Measurements from ENCODE around the gene DAPK1. TPM values are rescaled to one million over a fixed set of nuclear protein-coding genes. Genes with fewer than 3 reads are reported as not detected.
A peak's percentile ranks its signal among the peaks of the same experiment; 100 is the strongest.

Gene DAPK1
- total and polyA plus RNA-seq, 2 donors from 2014 or later = 15.5 to 166 TPM

GRCh38 chr9:87682085-87682484, 184.4 kb downstream of the DAPK1 start:
- intact Hi-C loops (cut with DNase I) = no loop called here
- no peaks in the 10 kb centered on the region for H3K27me3 ChIP-seq (ENCODE audit: control insufficient read depth, insufficient read depth, low read length)
- TF ChIP-seq CTCF (IDR thresholded peaks at IDR 0.05; ENCODE audit: borderline replicate concordance, extremely low read depth, insufficient read depth) = no peak
- DNase-seq (peak in 1 of 5 donors; percentile 2), FAIRE-seq (no peak)
- no peaks in the 10 kb centered on the region for H3K9me3 ChIP-seq (ENCODE audit: control insufficient read depth in 2 of 3, insufficient read depth in 1 of 3, low read length in 3 of 3)
- no peak overlapping the region for H3K9ac ChIP-seq (ENCODE audit: low read length in 3 of 3)
- no peak overlapping the region for H3K4me3 ChIP-seq (ENCODE audit: low read length in 3 of 3)
- peaks cover 0 to 15% (median 13%) of the 10 kb centered on the region in 3 donors for H3K4me1 ChIP-seq (ENCODE audit: control insufficient read depth in 2 of 3, insufficient read depth in 2 of 3, low read depth in 1 of 3, low read length in 3 of 3)
- H3K27ac ChIP-seq (ENCODE audit: low read depth in 2 of 2, low read length in 2 of 2) = no peak overlapping the region
- H3K36me3 ChIP-seq (ENCODE audit: control insufficient read depth in 2 of 3, insufficient read depth in 3 of 3, low read length in 3 of 3) = peaks cover 1 to 11% (median 3%) of the 10 kb centered on the region in 3 donors

GRCh38 chr9:87682618-87683017, 185.0 kb downstream of the DAPK1 start:
- peak in 1 of 5 donors; percentile 13 for DNase-seq
- intact Hi-C loops (cut with DNase I) = no loop called here
- Histone ChIP-seq H3K4me1 (ENCODE audit: control insufficient read depth in 2 of 3, insufficient read depth in 2 of 3, low read depth in 1 of 3, low read length in 3 of 3) (peaks cover 0 to 15% (median 8%) of the 10 kb centered on the region in 3 donors), H3K36me3 (ENCODE audit: control insufficient read depth in 2 of 3, insufficient read depth in 3 of 3, low read length in 3 of 3) (peaks cover 4 to 11% (median 4%) of the 10 kb centered on the region in 3 donors), H3K27ac (ENCODE audit: low read depth in 2 of 2, low read length in 2 of 2) (no peak overlapping the region), H3K9ac (ENCODE audit: low read length in 3 of 3) (no peak overlapping the region), H3K9me3 (ENCODE audit: control insufficient read depth in 2 of 3, insufficient read depth in 1 of 3, low read length in 3 of 3) (no peaks in the 10 kb centered on the region), H3K27me3 (ENCODE audit: control insufficient read depth, insufficient read depth, low read length) (no peaks in the 10 kb centered on the region), H3K4me3 (ENCODE audit: low read length in 3 of 3) (no peak overlapping the region)
- no peak for FAIRE-seq
- no peak for TF ChIP-seq CTCF (IDR thresholded peaks at IDR 0.05; ENCODE audit: borderline replicate concordance, extremely low read depth, insufficient read depth)

- Histone ChIP-seq H3K9ac (ENCODE audit: low read length in 3 of 3) (no peak overlapping the region), H3K9me3 (ENCODE audit: control insufficient read depth in 2 of 3, insufficient read depth in 1 of 3, low read length in 3 of 3) (no peaks in the 10 kb centered on the region), H3K4me1 (ENCODE audit: control insufficient read depth in 2 of 3, insufficient read depth in 2 of 3, low read depth in 1 of 3, low read length in 3 of 3) (peaks cover 0 to 15% (median 7%) of the 10 kb centered on the region in 3 donors), H3K36me3 (ENCODE audit: control insufficient read depth in 2 of 3, insufficient read depth in 3 of 3, low read length in 3 of 3) (peaks cover 4 to 11% (median 4%) of the 10 kb centered on the region in 3 donors), H3K27me3 (ENCODE audit: control insufficient read depth, insufficient read depth, low read length) (no peaks in the 10 kb centered on the region), H3K27ac (ENCODE audit: low read depth in 2 of 2, low read length in 2 of 2) (no peak overlapping the region), H3K4me3 (ENCODE audit: low read length in 3 of 3) (peak overlapping the region in 1 of 3 donors; percentile 22)
- TF ChIP-seq CTCF (IDR thresholded peaks at IDR 0.05; ENCODE audit: borderline replicate concordance, extremely low read depth, insufficient read depth) = peak; percentile 4
- intact Hi-C loops (cut with DNase I) = no loop called here
- peak in 1 of 5 donors; percentile 9 for DNase-seq
- FAIRE-seq = no peak
These were observed 186.3 kb downstream of the DAPK1 start for GRCh38 chr9:87683751-87684626.
